Measurements from ENCODE around the gene SRR.

DNA sequence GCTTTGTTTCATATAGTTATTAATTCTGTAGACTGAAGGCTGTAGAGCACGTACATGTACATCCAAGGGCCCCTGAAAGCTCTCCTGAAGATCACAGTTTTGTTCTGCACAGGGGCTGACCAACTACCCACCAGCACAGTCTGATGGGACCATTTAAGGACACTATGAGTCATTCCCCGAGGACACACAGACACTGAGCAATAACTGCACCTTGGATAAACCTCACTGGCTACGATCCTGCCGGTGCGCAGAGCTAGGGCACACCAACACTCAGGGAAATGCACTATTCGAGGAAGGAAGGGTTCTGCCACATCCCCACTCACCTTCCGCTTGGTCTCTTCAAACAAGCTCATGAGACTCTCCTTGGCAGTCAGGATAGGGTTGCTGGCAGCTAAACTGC, 20.4 kb upstream of the SRR start:
- TF ChIP-seq, protein P1, sequence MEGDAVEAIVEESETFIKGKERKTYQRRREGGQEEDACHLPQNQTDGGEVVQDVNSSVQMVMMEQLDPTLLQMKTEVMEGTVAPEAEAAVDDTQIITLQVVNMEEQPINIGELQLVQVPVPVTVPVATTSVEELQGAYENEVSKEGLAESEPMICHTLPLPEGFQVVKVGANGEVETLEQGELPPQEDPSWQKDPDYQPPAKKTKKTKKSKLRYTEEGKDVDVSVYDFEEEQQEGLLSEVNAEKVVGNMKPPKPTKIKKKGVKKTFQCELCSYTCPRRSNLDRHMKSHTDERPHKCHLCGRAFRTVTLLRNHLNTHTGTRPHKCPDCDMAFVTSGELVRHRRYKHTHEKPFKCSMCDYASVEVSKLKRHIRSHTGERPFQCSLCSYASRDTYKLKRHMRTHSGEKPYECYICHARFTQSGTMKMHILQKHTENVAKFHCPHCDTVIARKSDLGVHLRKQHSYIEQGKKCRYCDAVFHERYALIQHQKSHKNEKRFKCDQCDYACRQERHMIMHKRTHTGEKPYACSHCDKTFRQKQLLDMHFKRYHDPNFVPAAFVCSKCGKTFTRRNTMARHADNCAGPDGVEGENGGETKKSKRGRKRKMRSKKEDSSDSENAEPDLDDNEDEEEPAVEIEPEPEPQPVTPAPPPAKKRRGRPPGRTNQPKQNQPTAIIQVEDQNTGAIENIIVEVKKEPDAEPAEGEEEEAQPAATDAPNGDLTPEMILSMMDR (IDR thresholded peaks at IDR 0.05) = no peak
- no peak for TF ChIP-seq POLR2A (IDR thresholded peaks at IDR 0.05)
